Endothelial cell (in vitro differentiated cells): ENCODE measurements around the gene LCP2. TPM values are rescaled to one million over a fixed set of nuclear protein-coding genes. Genes with fewer than 3 reads are reported as not detected.
A peak's percentile ranks its signal among the peaks of the same experiment; 100 is the strongest.

ENCODE experiments used
- DNase-seq: peaks from one replicate; pipeline ENCODE4 v3.0.0; 2021; ENCODE audit warnings: low spot score
- H3K27ac Mint-ChIP-seq: one replicate; pipeline ENCODE4 v1.8.0; 2021; ENCODE audit warnings: mixed read lengths, inconsistent platforms; ENCODE audit not compliant: unreplicated experiment
- H3K27me3 Mint-ChIP-seq: one replicate; pipeline ENCODE4 v1.8.0; 2021; ENCODE audit warnings: mild to moderate bottlenecking, moderate library complexity, mixed read lengths, inconsistent platforms; ENCODE audit not compliant: unreplicated experiment
- H3K36me3 Mint-ChIP-seq: one replicate; pipeline ENCODE4 v1.8.0; 2021; ENCODE audit warnings: mild to moderate bottlenecking, low read depth, mixed read lengths, inconsistent platforms; ENCODE audit not compliant: unreplicated experiment
- H3K4me1 Mint-ChIP-seq: one replicate; pipeline ENCODE4 v1.8.0; 2021; ENCODE audit warnings: mild to moderate bottlenecking, mixed read lengths, inconsistent platforms; ENCODE audit not compliant: unreplicated experiment
- H3K4me3 Mint-ChIP-seq: one replicate; pipeline ENCODE4 v1.8.0; 2021; ENCODE audit warnings: mild to moderate bottlenecking, mixed read lengths, inconsistent platforms; ENCODE audit not compliant: unreplicated experiment
- H3K9me3 Mint-ChIP-seq: one replicate; pipeline ENCODE4 v1.8.0; 2021; ENCODE audit warnings: mixed read lengths, inconsistent platforms; ENCODE audit not compliant: unreplicated experiment
- total RNA-seq: library from RNA; stranded (reverse); fragmentation: NEBNext Ultra II Directional; extraction: Animal tissue kit (Norgen Biotek cat#: 25700); gene quantifications from one replicate; pipeline ENCODE4 v1.2.1, GENCODE V29; 2021; ENCODE audit not compliant: unreplicated experiment
- TF ChIP-seq, protein P1 (sequence below): fragments of 200-600 bp; sonication (generic); IDR thresholded peaks from one replicate; pipeline ENCODE4 v1.5.0; 2021; ENCODE audit warnings: antibody characterized with exemption; ENCODE audit not compliant: unreplicated experiment

LCP2 gene
- total RNA-seq, 1 donor from 2014 or later = 13.8 TPM

DNA sequence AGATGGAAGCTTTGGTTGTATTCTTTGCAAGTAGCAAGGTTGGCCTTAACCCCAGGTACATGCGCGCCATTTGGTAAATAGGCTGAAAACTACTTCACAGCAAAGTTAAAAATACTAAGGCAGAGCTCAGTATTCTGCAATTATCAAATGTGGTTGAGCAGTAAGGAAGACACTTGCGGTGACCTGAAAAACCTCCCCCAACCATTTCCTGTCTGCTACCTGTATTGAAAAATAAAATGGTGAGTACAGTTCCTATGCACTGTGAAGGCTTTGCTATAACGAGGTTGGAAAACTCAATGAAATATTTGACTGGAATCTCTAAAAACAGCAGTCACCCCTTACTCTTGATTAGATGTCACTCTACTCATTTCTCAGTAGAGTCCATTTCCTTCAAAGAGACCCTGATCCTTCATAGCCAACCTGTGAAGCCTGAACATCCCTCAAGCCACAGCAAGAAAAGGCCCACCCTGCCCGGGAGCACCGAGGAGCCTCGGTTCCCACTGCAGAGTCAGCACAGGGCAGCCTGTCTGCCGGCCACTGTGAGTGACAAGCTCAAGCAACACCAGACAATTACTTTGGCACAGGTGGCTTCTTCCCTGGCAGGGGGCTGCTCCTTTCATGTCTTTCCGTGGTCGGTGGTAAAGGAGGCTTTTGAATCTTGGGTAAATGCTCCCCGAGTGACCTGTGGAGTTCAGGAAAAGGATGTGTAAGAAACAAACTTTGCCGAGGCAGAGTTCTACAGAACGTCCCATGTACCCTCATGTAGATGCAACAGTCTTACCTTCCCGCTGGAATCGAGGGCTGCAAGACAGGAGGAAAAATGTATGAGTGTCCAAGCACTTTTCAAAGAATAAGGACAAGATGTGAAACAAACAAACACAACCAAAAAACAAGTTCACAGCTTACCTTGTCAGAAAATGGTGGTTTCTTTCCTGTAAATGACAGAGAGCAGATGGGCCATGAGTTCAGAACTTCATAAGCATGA is 35.2 kb downstream of the LCP2 start:
- Mint-ChIP-seq H3K4me3 (no peak overlapping the region), H3K27me3 (peaks cover 2% of the 10 kb centered on the region), H3K27ac (no peak overlapping the region), H3K36me3 (peaks cover under 1% of the 10 kb centered on the region), H3K9me3 (no peaks in the 10 kb centered on the region), H3K4me1 (peaks cover 22% of the 10 kb centered on the region)
- TF ChIP-seq, protein P1, sequence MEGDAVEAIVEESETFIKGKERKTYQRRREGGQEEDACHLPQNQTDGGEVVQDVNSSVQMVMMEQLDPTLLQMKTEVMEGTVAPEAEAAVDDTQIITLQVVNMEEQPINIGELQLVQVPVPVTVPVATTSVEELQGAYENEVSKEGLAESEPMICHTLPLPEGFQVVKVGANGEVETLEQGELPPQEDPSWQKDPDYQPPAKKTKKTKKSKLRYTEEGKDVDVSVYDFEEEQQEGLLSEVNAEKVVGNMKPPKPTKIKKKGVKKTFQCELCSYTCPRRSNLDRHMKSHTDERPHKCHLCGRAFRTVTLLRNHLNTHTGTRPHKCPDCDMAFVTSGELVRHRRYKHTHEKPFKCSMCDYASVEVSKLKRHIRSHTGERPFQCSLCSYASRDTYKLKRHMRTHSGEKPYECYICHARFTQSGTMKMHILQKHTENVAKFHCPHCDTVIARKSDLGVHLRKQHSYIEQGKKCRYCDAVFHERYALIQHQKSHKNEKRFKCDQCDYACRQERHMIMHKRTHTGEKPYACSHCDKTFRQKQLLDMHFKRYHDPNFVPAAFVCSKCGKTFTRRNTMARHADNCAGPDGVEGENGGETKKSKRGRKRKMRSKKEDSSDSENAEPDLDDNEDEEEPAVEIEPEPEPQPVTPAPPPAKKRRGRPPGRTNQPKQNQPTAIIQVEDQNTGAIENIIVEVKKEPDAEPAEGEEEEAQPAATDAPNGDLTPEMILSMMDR = no peak
- no peak for DNase-seq

DNA sequence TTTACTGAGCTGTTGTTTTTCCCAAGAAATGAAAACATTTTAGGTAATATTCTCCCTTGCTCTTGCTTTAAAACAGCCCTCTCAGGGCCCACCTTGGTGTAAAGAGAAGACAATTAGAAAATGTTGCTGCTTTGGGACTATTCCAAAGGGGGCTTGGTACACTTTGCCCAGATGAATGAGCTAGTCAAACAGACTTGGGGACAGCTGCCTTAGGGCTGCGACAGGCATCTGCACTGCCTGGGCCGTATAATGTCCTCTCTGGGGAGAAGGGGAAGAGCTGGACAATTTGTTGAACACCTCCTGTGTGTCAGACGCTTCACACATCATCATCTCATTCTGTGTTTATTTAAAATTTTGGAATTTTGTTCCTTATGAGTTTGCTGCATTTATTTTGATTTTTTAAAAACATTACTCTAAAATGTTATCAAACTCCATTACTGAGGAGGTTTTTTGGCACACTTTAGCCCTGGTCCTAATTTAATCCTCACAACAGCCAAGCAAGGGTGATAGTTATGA is 36.0 kb downstream of the LCP2 start:
- Mint-ChIP-seq H3K27me3 (peaks cover 1% of the 10 kb centered on the region), H3K27ac (no peak overlapping the region), H3K4me3 (no peak overlapping the region), H3K4me1 (peaks cover 15% of the 10 kb centered on the region), H3K36me3 (peaks cover 5% of the 10 kb centered on the region), H3K9me3 (no peaks in the 10 kb centered on the region)
- DNase-seq = no peak
- TF ChIP-seq, protein P1 = no peak

DNA sequence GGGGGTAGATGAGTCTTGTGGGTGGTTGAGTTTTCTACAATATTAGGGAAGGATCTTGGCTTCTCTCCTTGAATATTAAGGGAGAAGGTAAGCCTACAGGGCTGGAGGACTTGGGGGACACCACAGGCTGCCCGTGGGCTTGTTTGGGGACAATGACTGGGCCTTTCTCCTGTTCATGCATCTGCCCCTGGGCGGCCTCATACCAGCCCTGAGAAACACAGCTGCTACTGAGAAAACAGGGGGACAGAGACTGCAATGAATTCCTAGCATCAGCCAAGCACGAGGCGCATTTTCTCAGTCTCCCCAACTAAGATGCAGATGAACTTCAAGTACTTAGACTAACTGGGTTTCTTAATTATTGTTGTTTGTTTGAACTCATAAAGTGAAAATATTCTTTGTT is 40.2 kb downstream of the LCP2 start:
- Mint-ChIP-seq H3K27ac (no peak overlapping the region), H3K27me3 (no peaks in the 10 kb centered on the region), H3K4me1 (peaks cover 7% of the 10 kb centered on the region), H3K4me3 (no peak overlapping the region), H3K36me3 (peaks cover 9% of the 10 kb centered on the region), H3K9me3 (no peaks in the 10 kb centered on the region)
- TF ChIP-seq, protein P1 = no peak
- DNase-seq = no peak

DNA sequence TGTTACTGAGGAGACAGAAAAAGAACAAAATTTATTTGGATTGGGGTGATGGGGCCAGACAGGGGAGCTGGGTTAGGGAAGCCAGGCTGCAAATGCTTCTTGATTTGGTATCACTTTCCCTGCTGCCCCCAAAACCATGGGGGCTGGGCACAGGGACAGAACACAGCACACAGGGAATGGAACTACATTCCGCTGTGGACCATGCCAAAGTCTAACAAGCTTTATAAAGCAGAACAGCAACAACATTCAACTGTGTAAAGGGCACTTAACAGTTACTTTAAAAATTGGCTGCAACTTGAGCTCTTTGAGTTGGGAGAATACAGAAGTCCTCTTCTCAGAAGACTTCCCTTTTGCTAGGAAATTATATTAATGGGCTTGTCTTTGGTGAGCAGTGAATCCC is 41.0 kb downstream of the LCP2 start:
- Mint-ChIP-seq H3K4me1 (peaks cover 7% of the 10 kb centered on the region), H3K9me3 (no peaks in the 10 kb centered on the region), H3K36me3 (peaks cover 9% of the 10 kb centered on the region), H3K27ac (no peak overlapping the region), H3K27me3 (no peaks in the 10 kb centered on the region), H3K4me3 (peak overlapping the region; percentile 23)
- TF ChIP-seq, protein P1 = no peak
- DNase-seq = no peak

DNA sequence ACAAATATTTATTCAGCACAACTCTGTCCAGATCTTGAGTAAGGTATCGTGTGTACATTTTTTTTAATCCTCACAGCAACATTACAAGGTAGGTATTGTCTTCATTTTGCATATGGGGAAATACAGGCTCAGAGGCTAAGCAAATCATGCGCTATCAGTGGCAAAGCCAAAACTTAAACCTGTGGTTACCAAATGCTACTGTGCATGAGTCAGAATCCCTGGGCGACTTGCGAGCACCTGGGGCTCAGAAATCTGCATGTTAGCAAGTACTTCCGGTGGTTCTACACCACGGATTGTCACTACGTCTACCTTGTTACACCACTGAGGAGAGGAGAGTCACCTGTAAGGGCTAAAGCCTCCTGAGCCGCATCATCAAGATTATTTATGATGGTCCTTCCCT is 43.5 kb downstream of the LCP2 start:
- TF ChIP-seq, protein P1 = no peak
- Mint-ChIP-seq H3K4me3 (no peak overlapping the region), H3K27ac (no peak overlapping the region), H3K27me3 (no peaks in the 10 kb centered on the region), H3K9me3 (no peaks in the 10 kb centered on the region), H3K4me1 (peaks cover 10% of the 10 kb centered on the region), H3K36me3 (peaks cover 9% of the 10 kb centered on the region)
- DNase-seq = no peak
